Measurements from ENCODE around the gene SPAG7.
A peak's percentile ranks its signal among the peaks of the same experiment; 100 is the strongest.

SPAG7 gene

GRCh38 chr17:4967539-4968485 lies at the start of gene SPAG7:
TSS of gene SPAG7 (minus strand) at chr17:4967817. CDS start at chr17:4967804, 13 bp downstream.
- DNase-seq: peak; percentile 94

DNA sequence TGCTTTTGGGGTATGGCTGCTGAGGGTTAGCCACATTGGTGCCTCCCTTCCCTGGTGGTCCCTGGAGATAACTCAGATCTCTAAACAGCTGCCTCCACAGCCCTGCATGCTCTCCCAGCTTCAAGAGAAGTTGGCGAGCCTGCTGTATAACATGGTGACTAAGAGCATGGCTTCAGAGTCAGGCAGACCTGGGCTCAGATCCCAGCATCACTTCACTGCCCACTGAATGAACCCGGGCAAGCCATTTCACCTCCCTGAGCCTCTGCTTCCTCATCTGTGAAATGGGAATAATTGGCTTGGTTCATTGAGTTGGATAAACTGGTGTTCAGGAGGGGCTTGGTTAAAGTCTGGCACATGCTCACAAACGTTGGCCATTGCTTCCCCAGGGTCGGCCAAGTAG lies 46.7 kb upstream of the SPAG7 start:
- DNase-seq: no peak

GRCh38 chr17:5011928-5012327 lies 44.3 kb upstream of the SPAG7 start:
- peak; percentile 51 for DNase-seq

- DNase-seq: no peak
Measured at GRCh38 chr17:5003214-5003867, 35.7 kb upstream of the SPAG7 start.

- no peak for DNase-seq
Measured at GRCh38 chr17:5002121-5002788, 34.6 kb upstream of the SPAG7 start.

DNA sequence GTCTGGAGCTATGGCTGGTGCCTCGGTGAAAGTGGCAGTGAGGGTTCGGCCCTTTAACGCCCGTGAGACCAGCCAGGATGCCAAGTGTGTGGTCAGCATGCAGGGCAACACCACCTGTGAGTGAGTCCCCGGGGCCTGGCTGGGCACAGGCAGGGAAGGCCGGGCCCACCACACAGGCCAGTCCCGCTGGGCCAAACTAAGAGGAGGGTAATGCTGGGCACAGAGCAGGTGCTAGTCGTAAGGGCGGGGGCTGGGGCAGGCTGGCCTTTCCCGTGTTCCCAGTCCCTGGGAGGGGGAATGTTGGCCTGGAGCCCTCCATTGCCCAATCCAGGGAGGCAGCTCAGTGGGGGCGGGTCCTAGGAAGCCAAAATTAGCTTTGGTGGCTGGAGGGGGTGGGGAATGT lies 32.6 kb upstream of the SPAG7 start:
- no peak for DNase-seq

DNA sequence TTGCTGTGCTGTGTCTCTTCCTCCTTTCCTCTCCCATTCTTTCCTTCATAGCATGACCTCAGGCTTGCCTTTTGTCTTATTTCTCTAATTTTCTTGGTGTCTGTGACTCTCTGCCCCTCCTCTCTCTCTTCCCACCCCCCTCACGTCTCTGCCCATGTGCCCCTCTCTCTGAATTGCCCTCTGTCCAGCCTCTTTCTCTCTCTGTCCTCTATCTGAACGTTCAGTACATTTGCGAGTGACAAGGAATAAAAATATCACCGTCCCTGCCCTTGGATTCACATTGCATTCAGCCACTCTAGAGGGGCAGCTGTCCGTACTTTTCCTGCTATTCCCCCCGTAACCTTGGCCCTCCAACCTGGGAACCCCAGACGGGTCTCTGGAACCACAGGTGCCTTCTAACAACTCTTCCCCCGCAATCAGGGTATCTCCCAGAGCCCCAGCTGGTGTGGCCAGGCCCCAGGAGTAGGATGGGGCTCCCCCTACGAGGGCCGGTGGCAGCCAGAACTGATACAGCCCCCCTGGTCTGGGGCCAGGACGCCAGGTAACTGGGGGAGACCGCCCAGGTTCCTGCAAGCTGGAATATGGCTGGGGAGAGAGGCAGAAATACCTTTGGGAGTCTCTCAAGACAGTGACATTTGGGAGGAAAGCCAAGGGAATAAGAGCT lies 31.9 kb upstream of the SPAG7 start:
- no peak for DNase-seq

- no peak for DNase-seq
Measured at GRCh38 chr17:4998732-4999429, 31.3 kb upstream of the SPAG7 start.

DNA sequence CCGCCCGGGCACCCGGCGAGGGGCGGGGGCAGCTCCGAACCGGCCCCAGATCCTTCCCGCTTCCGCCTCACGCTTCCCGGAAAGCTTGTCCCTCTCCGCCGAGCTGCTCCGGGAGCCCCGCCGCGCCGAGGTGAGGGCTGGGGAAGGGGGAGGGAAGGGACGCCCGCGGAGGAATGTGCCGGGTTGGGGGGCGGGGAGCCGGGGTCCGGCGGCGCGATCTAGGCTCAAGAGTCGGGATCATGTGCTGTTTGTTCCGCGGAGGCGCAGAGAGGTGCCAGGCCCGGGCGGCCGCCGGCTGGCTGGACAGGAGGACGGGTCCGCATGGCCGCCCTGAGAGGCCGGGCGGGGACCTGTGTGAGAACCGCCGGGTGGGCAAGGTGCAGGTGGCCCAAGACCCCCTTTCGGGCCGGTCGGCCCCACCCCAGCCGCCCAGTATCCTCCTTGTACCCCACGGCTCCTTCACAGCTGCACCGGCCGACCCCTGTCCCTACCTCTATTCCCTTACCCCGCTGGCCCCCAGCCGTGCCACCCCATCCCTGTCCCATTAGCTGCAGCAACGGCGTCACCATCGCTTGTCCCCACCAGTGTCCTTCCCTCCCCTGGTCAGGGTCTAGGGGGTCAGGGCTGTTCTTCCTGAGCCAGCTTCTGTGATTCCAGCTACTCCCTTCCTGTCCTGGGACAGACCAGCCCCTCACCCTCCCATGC lies 30.6 kb upstream of the SPAG7 start:
- no peak for DNase-seq

DNA sequence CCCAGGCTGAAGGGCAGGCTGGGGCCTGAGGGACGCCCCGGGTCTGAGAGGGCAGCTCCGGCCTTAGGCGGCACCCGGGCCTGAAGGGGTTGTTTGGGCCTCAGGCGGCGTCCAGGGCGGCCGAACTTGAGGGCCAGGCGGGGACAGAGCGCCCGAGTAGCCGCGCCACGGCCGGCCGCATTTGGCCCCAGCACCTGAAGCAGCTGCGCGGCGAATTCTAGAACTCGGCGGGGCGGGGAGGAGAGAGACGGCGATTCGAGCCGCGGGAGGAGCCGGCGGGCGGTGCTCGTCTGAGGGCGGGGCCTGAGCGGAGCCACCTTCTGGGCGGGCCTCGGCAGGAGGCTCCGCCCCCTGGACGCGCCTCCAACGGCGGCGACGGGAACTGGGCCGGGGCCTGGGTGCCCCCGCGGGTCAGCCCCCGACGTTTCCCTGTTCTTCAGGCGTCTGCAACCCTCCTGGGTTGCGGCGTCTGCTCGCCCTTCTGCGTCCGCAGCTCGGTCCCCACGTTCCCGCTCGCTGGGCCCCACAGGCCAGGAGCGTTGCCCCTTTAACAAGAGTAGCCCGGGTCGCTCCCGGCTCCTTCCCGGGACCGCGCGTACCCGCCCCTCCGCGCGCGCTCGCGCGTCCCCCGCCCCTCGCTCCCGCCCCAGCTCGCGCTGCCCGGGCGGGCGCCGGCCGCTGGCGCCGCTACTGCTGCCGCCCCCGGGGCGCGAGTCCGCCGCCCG lies 29.8 kb upstream of the SPAG7 start, which contains the start of the genes INCA1 and KIF1C:
Gene INCA1, minus strand, starts transcription at position 221 of the 725 bp plus-strand sequence. CDS start 3,085 bp downstream, outside the sequence.
Gene KIF1C, plus strand, starts transcription at position 649 of the 725 bp plus-strand sequence. CDS start 2,297 bp downstream, outside the sequence.
- peak; percentile 93 for DNase-seq

- DNase-seq: no peak
Measured at GRCh38 chr17:4994081-4994595, 26.5 kb upstream of the SPAG7 start.

DNA sequence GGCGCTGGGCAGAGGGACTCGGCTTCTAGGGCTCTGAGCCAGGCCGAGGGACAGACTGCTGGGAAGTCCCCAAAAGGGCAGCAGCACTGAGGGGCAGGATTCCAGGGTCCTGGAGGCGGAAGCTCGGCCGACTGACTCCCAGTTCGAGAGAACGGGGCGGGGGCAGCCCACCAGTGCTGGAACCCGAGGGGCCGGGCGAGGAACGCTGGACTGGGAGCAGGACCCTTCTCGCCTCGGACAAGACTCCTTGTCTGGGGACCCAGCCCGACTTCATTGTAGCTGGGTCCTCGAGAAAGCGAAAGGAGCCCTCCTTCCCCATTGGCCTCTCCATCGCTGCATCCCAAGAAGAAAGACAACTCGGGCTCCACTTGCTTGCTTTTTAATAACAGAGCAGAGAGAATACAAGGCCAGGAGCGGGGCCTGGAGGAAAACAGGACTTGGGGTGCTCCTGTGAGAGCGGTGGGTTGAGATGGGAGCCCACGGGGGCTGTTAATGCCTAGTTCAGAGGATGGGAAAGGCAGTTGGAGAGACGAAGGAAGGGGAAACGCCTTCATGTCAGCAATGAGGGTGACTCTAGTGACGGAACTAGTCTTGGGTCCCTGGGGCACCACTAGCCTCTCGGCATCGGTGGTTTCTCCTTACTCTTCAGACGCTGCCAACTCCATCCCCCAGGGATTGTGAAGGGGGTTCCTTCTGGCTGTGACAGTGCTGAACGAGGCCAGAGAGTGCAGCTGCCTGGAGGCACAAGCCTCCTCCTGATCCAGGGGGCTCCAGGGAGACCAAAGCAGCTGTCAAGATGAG lies 20.4 kb upstream of the SPAG7 start:
- DNase-seq: no peak

GRCh38 chr17:4986951-4987766 lies 19.5 kb upstream of the SPAG7 start, which contains the start of gene CAMTA2:
TSS of gene CAMTA2 (minus strand) at chr17:4987675. CDS start at chr17:4986222, 1,453 bp downstream.
- DNase-seq: peak; percentile 95

DNA sequence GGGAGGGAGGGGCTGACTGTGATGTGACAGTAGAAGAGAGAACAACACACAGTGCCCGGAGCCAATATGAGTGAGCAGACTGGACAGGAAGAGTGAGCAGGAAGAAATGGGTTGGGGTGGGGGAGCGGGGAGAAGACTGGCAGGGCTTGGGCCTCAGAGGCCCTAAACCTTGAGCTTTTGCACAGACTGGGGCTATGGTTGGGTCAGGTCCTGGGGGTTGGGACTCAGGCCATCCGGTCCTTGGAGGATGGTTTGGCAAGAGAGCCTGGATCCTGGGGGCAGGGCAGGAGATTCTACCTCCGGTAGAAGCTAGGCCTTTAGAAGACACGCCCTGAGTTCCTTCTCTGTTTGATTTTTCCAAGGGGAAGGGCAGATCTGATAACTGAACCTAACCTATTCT lies 18.8 kb upstream of the SPAG7 start:
- no peak for DNase-seq

GRCh38 chr17:4982305-4982704 lies 14.7 kb upstream of the SPAG7 start:
- no peak for DNase-seq

GRCh38 chr17:4980644-4981216 lies 13.1 kb upstream of the SPAG7 start:
- peak; percentile 54 for DNase-seq

DNA sequence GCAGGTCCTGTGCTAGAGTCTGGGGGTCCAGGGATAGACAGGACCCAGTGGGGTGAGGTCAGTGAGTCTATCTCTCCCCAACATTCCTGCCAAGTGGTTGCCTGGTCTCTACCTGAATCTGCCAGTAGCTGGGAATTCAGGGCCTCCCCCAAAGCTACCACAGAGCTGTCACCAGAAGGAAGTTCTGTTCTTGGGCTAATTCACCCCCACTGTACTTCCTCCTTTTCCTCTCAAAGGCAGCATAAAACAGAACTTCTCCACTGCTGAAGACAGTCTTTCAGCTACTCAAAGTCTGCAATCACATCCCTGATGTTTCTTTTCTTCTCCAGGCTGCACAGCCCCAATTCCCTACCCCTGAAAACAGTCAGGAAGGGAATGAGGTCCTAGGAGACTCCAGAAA lies 11.1 kb upstream of the SPAG7 start:
- no peak for DNase-seq

- DNase-seq: no peak
Measured at GRCh38 chr17:4974115-4974670, 6.6 kb upstream of the SPAG7 start.

Data from stimulated activated CD4-positive, alpha-beta T cell treated with anti-CD3 and anti-CD28 coated beads, Interleukin-15, amount 100 ng/mL, for 24 hours (primary cell).